Liver (tissue), 3 donors: ENCODE results near the gene CCDC172.

Experiments
- CTCF ChIP-seq: fragments of 150-350 bp; IDR thresholded peaks from 2 replicates; pipeline ENCODE4 v1.5.1; 2017; ENCODE audit warnings: improper control_type of control experiment, low read depth, low read length; ENCODE audit not compliant: missing input control
- EGR1 ChIP-seq, 2 donors: IDR thresholded peaks; 2 replicates each; pipeline ENCODE4 v1.6.1; 2016 to 2018; ENCODE audit warnings: antibody characterized with exemption in 2 of 2, low read depth in 2 of 2
- FOXA1 ChIP-seq: IDR thresholded peaks from 2 replicates; pipeline ENCODE4 v1.6.1; 2016; ENCODE audit warnings: antibody characterized with exemption
- GABPA ChIP-seq, 2 donors: IDR thresholded peaks in 1 of 2; conservative IDR thresholded peaks in 1 of 2; 2 replicates each; pipeline ENCODE4 v1.6.1; 2016; ENCODE audit warnings: antibody characterized with exemption in 2 of 2, mild to moderate bottlenecking in 1 of 2, moderate library complexity in 1 of 2
- JUND ChIP-seq, 2 donors: IDR thresholded peaks; 2 replicates each; pipeline ENCODE4 v1.6.1; 2016; ENCODE audit warnings: antibody characterized with exemption in 2 of 2
- MAX ChIP-seq: IDR thresholded peaks from 2 replicates; pipeline ENCODE4 v1.6.1; 2016; ENCODE audit warnings: antibody characterized with exemption
- SP1 ChIP-seq: IDR thresholded peaks from 2 replicates; pipeline ENCODE4 v1.6.1; 2018; ENCODE audit warnings: antibody characterized with exemption, mild to moderate bottlenecking
- YY1 ChIP-seq: IDR thresholded peaks from 2 replicates; pipeline ENCODE4 v1.6.1; 2016; ENCODE audit warnings: antibody characterized with exemption, mild to moderate bottlenecking
- TF ChIP-seq, protein P1 (sequence below): IDR thresholded peaks from 2 replicates; pipeline ENCODE4 v1.6.1; 2016; ENCODE audit warnings: antibody characterized with exemption
- donor health status: healthy.
- donor health status: healthy.

DNA sequence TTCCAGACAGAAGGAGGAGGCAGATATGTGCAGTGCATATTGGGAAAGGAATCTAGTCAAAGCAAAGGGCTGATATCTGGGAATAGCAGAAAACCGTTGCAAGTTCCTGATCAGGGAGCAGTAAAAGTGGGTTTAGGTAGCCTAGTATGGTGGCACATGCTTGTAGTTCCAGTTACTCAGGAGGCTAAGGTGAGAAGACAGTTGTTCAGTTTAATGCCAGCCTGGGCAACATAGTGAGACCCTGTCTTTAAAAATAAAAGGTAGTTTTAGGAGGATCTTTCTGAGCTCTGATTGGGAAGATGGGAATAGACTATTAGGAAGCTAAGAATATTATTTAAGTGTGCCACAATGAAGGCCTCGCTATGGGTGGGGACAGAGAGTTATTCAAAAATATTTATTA lies 1.7 kb downstream of the CCDC172 start:
- TF ChIP-seq CTCF (no peak), FOXA1 (no peak), SP1 (no peak), EGR1 (IDR thresholded peaks at IDR 0.05; ENCODE audit: low read depth in 2 of 2) (no peak), YY1 (no peak), JUND (IDR thresholded peaks at IDR 0.05) (no peak), MAX (no peak), GABPA (IDR thresholded peaks at IDR 0.05 in 1 of 2, conservative IDR thresholded peaks at IDR 0.05 in 1 of 2) (no peak)
- TF ChIP-seq, protein P1, sequence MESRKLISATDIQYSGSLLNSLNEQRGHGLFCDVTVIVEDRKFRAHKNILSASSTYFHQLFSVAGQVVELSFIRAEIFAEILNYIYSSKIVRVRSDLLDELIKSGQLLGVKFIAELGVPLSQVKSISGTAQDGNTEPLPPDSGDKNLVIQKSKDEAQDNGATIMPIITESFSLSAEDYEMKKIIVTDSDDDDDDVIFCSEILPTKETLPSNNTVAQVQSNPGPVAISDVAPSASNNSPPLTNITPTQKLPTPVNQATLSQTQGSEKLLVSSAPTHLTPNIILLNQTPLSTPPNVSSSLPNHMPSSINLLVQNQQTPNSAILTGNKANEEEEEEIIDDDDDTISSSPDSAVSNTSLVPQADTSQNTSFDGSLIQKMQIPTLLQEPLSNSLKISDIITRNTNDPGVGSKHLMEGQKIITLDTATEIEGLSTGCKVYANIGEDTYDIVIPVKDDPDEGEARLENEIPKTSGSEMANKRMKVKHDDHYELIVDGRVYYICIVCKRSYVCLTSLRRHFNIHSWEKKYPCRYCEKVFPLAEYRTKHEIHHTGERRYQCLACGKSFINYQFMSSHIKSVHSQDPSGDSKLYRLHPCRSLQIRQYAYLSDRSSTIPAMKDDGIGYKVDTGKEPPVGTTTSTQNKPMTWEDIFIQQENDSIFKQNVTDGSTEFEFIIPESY, result no peak
